ENCODE results near the gene MTERF4. TPM values are rescaled to one million over a fixed set of nuclear protein-coding genes. Genes with fewer than 3 reads are reported as not detected.
A peak's percentile ranks its signal among the peaks of the same experiment; 100 is the strongest.

MTERF4 gene
- total and polyA plus RNA-seq, 10 of the 15 experiments (the other 5 are each of a cell fraction or from before 2014, with no cell fraction given): 36.7 to 69.1 (median 45.5) TPM

GRCh38 chr2:241096979-241097378 lies 5.1 kb downstream of the MTERF4 start (continued):
- TF ChIP-seq, protein P1, sequence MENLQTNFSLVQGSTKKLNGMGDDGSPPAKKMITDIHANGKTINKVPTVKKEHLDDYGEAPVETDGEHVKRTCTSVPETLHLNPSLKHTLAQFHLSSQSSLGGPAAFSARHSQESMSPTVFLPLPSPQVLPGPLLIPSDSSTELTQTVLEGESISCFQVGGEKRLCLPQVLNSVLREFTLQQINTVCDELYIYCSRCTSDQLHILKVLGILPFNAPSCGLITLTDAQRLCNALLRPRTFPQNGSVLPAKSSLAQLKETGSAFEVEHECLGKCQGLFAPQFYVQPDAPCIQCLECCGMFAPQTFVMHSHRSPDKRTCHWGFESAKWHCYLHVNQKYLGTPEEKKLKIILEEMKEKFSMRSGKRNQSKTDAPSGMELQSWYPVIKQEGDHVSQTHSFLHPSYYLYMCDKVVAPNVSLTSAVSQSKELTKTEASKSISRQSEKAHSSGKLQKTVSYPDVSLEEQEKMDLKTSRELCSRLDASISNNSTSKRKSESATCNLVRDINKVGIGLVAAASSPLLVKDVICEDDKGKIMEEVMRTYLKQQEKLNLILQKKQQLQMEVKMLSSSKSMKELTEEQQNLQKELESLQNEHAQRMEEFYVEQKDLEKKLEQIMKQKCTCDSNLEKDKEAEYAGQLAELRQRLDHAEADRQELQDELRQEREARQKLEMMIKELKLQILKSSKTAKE (IDR thresholded peaks at IDR 0.05; ENCODE audit: low read depth, poor library complexity, severe bottlenecking): peak; percentile 83
- TF ChIP-seq MEF2B (IDR thresholded peaks at IDR 0.05; ENCODE audit: partially characterized antibody, poor library complexity, severe bottlenecking) (peak; percentile 64), NBN (IDR thresholded peaks at IDR 0.05) (0 out of 2 replicates have a peak, but pooled peaks have one; percentile 71), BCL3 (IDR thresholded peaks at IDR 0.05; ENCODE audit: borderline replicate concordance, insufficient read depth, low read depth, low read length, poor library complexity, severe bottlenecking) (peak; percentile 56)
- TF ChIP-seq, protein P2, sequence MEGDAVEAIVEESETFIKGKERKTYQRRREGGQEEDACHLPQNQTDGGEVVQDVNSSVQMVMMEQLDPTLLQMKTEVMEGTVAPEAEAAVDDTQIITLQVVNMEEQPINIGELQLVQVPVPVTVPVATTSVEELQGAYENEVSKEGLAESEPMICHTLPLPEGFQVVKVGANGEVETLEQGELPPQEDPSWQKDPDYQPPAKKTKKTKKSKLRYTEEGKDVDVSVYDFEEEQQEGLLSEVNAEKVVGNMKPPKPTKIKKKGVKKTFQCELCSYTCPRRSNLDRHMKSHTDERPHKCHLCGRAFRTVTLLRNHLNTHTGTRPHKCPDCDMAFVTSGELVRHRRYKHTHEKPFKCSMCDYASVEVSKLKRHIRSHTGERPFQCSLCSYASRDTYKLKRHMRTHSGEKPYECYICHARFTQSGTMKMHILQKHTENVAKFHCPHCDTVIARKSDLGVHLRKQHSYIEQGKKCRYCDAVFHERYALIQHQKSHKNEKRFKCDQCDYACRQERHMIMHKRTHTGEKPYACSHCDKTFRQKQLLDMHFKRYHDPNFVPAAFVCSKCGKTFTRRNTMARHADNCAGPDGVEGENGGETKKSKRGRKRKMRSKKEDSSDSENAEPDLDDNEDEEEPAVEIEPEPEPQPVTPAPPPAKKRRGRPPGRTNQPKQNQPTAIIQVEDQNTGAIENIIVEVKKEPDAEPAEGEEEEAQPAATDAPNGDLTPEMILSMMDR (IDR thresholded peaks at IDR 0.05 in 2 of 3, conservative IDR thresholded peaks at IDR 0.05 in 1 of 3; ENCODE audit: control insufficient read depth in 2 of 3, extremely low read depth in 1 of 3, insufficient read depth in 1 of 3, low read depth in 3 of 3, low read length in 3 of 3): no peak
